Stimulated activated CD8-positive, alpha-beta memory T cell treated with anti-CD3 and anti-CD28 coated beads, Interleukin-4, amount 100 ng/mL, for 48 hours (primary cell): ENCODE results near the gene VDR.
A peak's percentile ranks its signal among the peaks of the same experiment; 100 is the strongest.

Experiments used
- DNase-seq: peaks from one replicate; pipeline ENCODE4 v3.0.0-alpha.2; 2020

VDR gene

GRCh38 chr12:47867495-47867941 is 37.3 kb downstream of the VDR start:
- DNase-seq: peak; percentile 78

GRCh38 chr12:47864646-47865235 is 40.1 kb downstream of the VDR start:
- DNase-seq: no peak

- no peak for DNase-seq
These were observed 40.8 kb downstream of the VDR start for GRCh38 chr12:47863985-47864384.

GRCh38 chr12:47863467-47863866 is 41.3 kb downstream of the VDR start:
- no peak for DNase-seq

- DNase-seq: no peak
These were observed 41.9 kb downstream of the VDR start for GRCh38 chr12:47862881-47863280.

- DNase-seq: no peak
These were observed 42.5 kb downstream of the VDR start for GRCh38 chr12:47862167-47862750.

GRCh38 chr12:47860873-47861272 is 43.9 kb downstream of the VDR start:
- no peak for DNase-seq

- DNase-seq: peak; percentile 68
These were observed 44.4 kb downstream of the VDR start for GRCh38 chr12:47860279-47860841.

GRCh38 chr12:47858511-47859266 is 46.1 kb downstream of the VDR start:
- DNase-seq: no peak

- DNase-seq: no peak
These were observed 47.8 kb downstream of the VDR start for GRCh38 chr12:47856721-47857575.

GRCh38 chr12:47856094-47856493 is 48.7 kb downstream of the VDR start:
- DNase-seq: no peak

GRCh38 chr12:47855502-47855901 is 49.3 kb downstream of the VDR start:
- no peak for DNase-seq

- no peak for DNase-seq
These were observed 50.3 kb downstream of the VDR start for GRCh38 chr12:47854531-47854930.

GRCh38 chr12:47852096-47852571 is 52.7 kb downstream of the VDR start:
- DNase-seq: no peak

GRCh38 chr12:47851303-47851952 is 53.4 kb downstream of the VDR start:
- no peak for DNase-seq

- DNase-seq: no peak
These were observed 54.4 kb downstream of the VDR start for GRCh38 chr12:47850153-47851084.

- no peak for DNase-seq
These were observed 55.5 kb downstream of the VDR start for GRCh38 chr12:47849261-47849660.

- DNase-seq: no peak
These were observed 55.9 kb downstream of the VDR start for GRCh38 chr12:47848853-47849252.

- no peak for DNase-seq
These were observed 58.3 kb downstream of the VDR start for GRCh38 chr12:47846294-47846996.

GRCh38 chr12:47845081-47845480 is 59.7 kb downstream of the VDR start:
- DNase-seq: no peak
